COLO668 (cell line): Measurements from ENCODE around the gene MGAT3.

Experiments used
- DNase-seq: peaks from one replicate; lab custom pipeline; 2025; ENCODE audit not compliant: unreplicated experiment; lab: John Stamatoyannopoulos, UW

The MGAT3 gene

GRCh38 chr22:39526736-39527171 is 69.9 kb downstream of the MGAT3 start:
- peak; percentile 28 for DNase-seq

GRCh38 chr22:39527481-39527961 is 70.7 kb downstream of the MGAT3 start:
- peak; percentile 73 for DNase-seq

GRCh38 chr22:39528080-39528661 is 71.4 kb downstream of the MGAT3 start:
- peak; percentile 72 for DNase-seq

- DNase-seq = peak; percentile 97
Observed at GRCh38 chr22:39528681-39529486, 72.1 kb downstream of the MGAT3 start.

GRCh38 chr22:39529487-39529851 is 72.7 kb downstream of the MGAT3 start:
- no peak for DNase-seq

GRCh38 chr22:39530116-39530515 is 73.3 kb downstream of the MGAT3 start:
- DNase-seq = no peak

- DNase-seq = peak; percentile 24
Observed at GRCh38 chr22:39530692-39531331, 74.0 kb downstream of the MGAT3 start.

GRCh38 chr22:39532215-39533073 is 75.6 kb downstream of the MGAT3 start, which contains the start of gene RPS19BP1:
RPS19BP1 (minus strand) TSS chr22:39532748; CDS start chr22:39532738, 10 bp downstream.
- DNase-seq = peak; percentile 99

GRCh38 chr22:39534092-39534506 is 77.3 kb downstream of the MGAT3 start:
- DNase-seq = no peak

GRCh38 chr22:39534591-39535356 is 78.0 kb downstream of the MGAT3 start:
- DNase-seq = peak; percentile 80

- no peak for DNase-seq
Observed at GRCh38 chr22:39535357-39535725, 78.5 kb downstream of the MGAT3 start.

- no peak for DNase-seq
Observed at GRCh38 chr22:39535831-39536449, 79.1 kb downstream of the MGAT3 start.

- no peak for DNase-seq
Observed at GRCh38 chr22:39536711-39537110, 79.9 kb downstream of the MGAT3 start.

GRCh38 chr22:39537975-39538374 is 81.2 kb downstream of the MGAT3 start:
- no peak for DNase-seq
